Tibial artery (tissue), 4 donors: ENCODE data around the gene SCARB1.

Experiments used
- DNase-seq, 2 donors: peaks; one replicate each; pipeline ENCODE4 v3.0.0-alpha.2; 2019
- H3K27ac ChIP-seq, 2 donors: fragments of 200-600 bp; sonication (generic) in 1 of 2; 1 replicate in 1 of 2; 2 replicates in 1 of 2; pipeline ENCODE4 v1.5.1; 2018 to 2019; ENCODE audit warnings: mild to moderate bottlenecking in 1 of 2
- H3K27me3 ChIP-seq, 2 donors: fragments of 200-600 bp; sonication (generic) in 1 of 2; one replicate each; pipeline versions ENCODE4 v1.5.1 to v1.6.0; 2016 to 2019
- H3K36me3 ChIP-seq, 3 donors: fragments of 200-600 bp; sonication (generic) in 2 of 3; one replicate each; pipeline ENCODE4 v1.5.1; 2016 to 2019; ENCODE audit warnings: mild to moderate bottlenecking in 2 of 3
- H3K4me1 ChIP-seq, 4 donors: fragments of 200-600 bp; sonication (generic) in 2 of 4; 1 replicate in 3 of 4; 2 replicates in 1 of 4; pipeline ENCODE4 v1.5.1; 2016 to 2019
- H3K4me3 ChIP-seq, 2 donors: fragments of 200-600 bp; sonication (generic) in 1 of 2; 1 replicate in 1 of 2; 2 replicates in 1 of 2; pipeline ENCODE4 v1.5.1; 2018 to 2019; ENCODE audit warnings: mild to moderate bottlenecking in 2 of 2
- H3K9me3 ChIP-seq, 3 donors: fragments of 200-600 bp; sonication (generic) in 1 of 3; one replicate each; pipeline ENCODE4 v1.5.1; 2016 to 2019
- CTCF ChIP-seq, 2 experiments: fragments of 200-600 bp in 1 of 2; fragments of 450-650 bp in 1 of 2; IDR thresholded peaks; one replicate each; pipeline ENCODE4 v1.5.1; 2017 to 2019; ENCODE audit warnings: antibody characterized with exemption in 2 of 2, mild to moderate bottlenecking in 1 of 2, moderate library complexity in 1 of 2
- intact Hi-C: fragments of 100-400 bp; cut with DNase I; formaldehyde crosslinking; loops from one replicate; pipeline ENCODE4 v1.15.0; 2023; ENCODE audit warnings: low total_unique reads

Gene SCARB1

GRCh38 chr12:124828264-124829007, 35.2 kb downstream of the SCARB1 start:
- Histone ChIP-seq H3K27ac (no peak overlapping the region), H3K4me3 (no peak overlapping the region)
- DNase-seq = no peak

GRCh38 chr12:124827588-124828184, 36.0 kb downstream of the SCARB1 start:
- no peaks in the 10 kb centered on the region for H3K27me3 ChIP-seq
- DNase-seq = no peak
- peaks cover 0 to 13% (median 6%) of the 10 kb centered on the region in 4 donors for H3K4me1 ChIP-seq
- TF ChIP-seq CTCF (IDR thresholded peaks at IDR 0.05) = no peak
- H3K4me3 ChIP-seq = no peak overlapping the region
- intact Hi-C loops = no loop called here
- H3K9me3 ChIP-seq = no peaks in the 10 kb centered on the region
- no peak overlapping the region for H3K27ac ChIP-seq
- no peaks in the 10 kb centered on the region for H3K36me3 ChIP-seq

More at GRCh38 chr12:124828264-124829007, 35.2 kb downstream of the SCARB1 start:
- Histone ChIP-seq H3K9me3 (no peaks in the 10 kb centered on the region), H3K27me3 (no peaks in the 10 kb centered on the region), H3K4me1 (peaks cover 0 to 15% (median 7%) of the 10 kb centered on the region in 4 donors), H3K36me3 (no peaks in the 10 kb centered on the region)
- no peak for TF ChIP-seq CTCF (IDR thresholded peaks at IDR 0.05)
- intact Hi-C loops = no loop called here

GRCh38 chr12:124824195-124824594, 39.5 kb downstream of the SCARB1 start:
- H3K27me3 ChIP-seq = no peaks in the 10 kb centered on the region
- TF ChIP-seq CTCF (IDR thresholded peaks at IDR 0.05) = no peak
- no peak overlapping the region for H3K27ac ChIP-seq
- intact Hi-C loops = no loop called here
- H3K4me1 ChIP-seq = peaks cover 0 to 11% (median 4%) of the 10 kb centered on the region in 4 donors
- H3K36me3 ChIP-seq = no peaks in the 10 kb centered on the region
- no peak overlapping the region for H3K4me3 ChIP-seq
- no peak for DNase-seq
- no peaks in the 10 kb centered on the region for H3K9me3 ChIP-seq

- Histone ChIP-seq H3K9me3 (no peaks in the 10 kb centered on the region), H3K27me3 (no peaks in the 10 kb centered on the region), H3K27ac (no peak overlapping the region), H3K4me3 (no peak overlapping the region), H3K4me1 (peaks cover 0 to 3% (median 0%) of the 10 kb centered on the region in 4 donors), H3K36me3 (no peaks in the 10 kb centered on the region)
- no peak for TF ChIP-seq CTCF (IDR thresholded peaks at IDR 0.05)
- intact Hi-C loops = no loop called here
- DNase-seq = no peak
Observed at GRCh38 chr12:124823272-124823970, 40.2 kb downstream of the SCARB1 start.

GRCh38 chr12:124822218-124822617, 41.4 kb downstream of the SCARB1 start:
- no peak for TF ChIP-seq CTCF (IDR thresholded peaks at IDR 0.05)
- H3K36me3 ChIP-seq = no peaks in the 10 kb centered on the region
- no peaks in the 10 kb centered on the region for H3K27me3 ChIP-seq
- intact Hi-C loops = no loop called here
- DNase-seq = no peak
- no peaks in the 10 kb centered on the region for H3K9me3 ChIP-seq
- H3K4me1 ChIP-seq = no peaks in the 10 kb centered on the region
- H3K4me3 ChIP-seq = no peak overlapping the region
- H3K27ac ChIP-seq = no peak overlapping the region
